Measurements from ENCODE around the gene DDX42. TPM values are rescaled to one million over a fixed set of nuclear protein-coding genes. Genes with fewer than 3 reads are reported as not detected.

The DDX42 gene
- total RNA-seq (2014; rRNA removed; shearing (Covaris generic); ENCODE audit: low replicate concordance) = 37.7 and 83.3 TPM in 2 replicates

GRCh38 chr17:63774141-63774968, at the start of gene DDX42:
DDX42 (plus strand) TSS chr17:63774170; CDS start chr17:63787050, 12,880 bp downstream.
- no peaks in the 10 kb centered on the region for H3K9me3 ChIP-seq
- H3K27me3 ChIP-seq = no peaks in the 10 kb centered on the region
- peak within 1 kb of the TSS; percentile 89 for H3K4me3 ChIP-seq
- DNase-seq = peak; percentile 71
- peaks cover 68% of the 10 kb centered on the region for H3K36me3 ChIP-seq

GRCh38 chr17:63735691-63736090, 38.3 kb upstream of the DDX42 start:
- no peak overlapping the region for H3K4me3 ChIP-seq
- peaks cover 3% of the 10 kb centered on the region for H3K36me3 ChIP-seq
- no peaks in the 10 kb centered on the region for H3K9me3 ChIP-seq
- no peaks in the 10 kb centered on the region for H3K27me3 ChIP-seq
- DNase-seq = no peak

GRCh38 chr17:63740464-63741142, 33.4 kb upstream of the DDX42 start:
- DNase-seq = no peak
- peaks cover 23% of the 10 kb centered on the region for H3K36me3 ChIP-seq
- no peaks in the 10 kb centered on the region for H3K27me3 ChIP-seq
- H3K4me3 ChIP-seq = peak overlapping the region; percentile 96
- H3K9me3 ChIP-seq = no peaks in the 10 kb centered on the region

- peaks cover 25% of the 10 kb centered on the region for H3K36me3 ChIP-seq
- DNase-seq = no peak
Observed at GRCh38 chr17:63741143-63741407, 32.9 kb upstream of the DDX42 start.

GRCh38 chr17:63741408-63742173, 32.4 kb upstream of the DDX42 start, which contains the start of gene STRADA:
STRADA (minus strand) TSS chr17:63741799; CDS start chr17:63728369, 13,430 bp downstream.
- peak within 1 kb of the TSS; percentile 96 for H3K4me3 ChIP-seq

More at GRCh38 chr17:63741143-63741407, 32.9 kb upstream of the DDX42 start:
- Histone ChIP-seq H3K27me3 (no peaks in the 10 kb centered on the region), H3K9me3 (no peaks in the 10 kb centered on the region), H3K4me3 (peak overlapping the region; percentile 96)

GRCh38 chr17:63751806-63752205, 22.2 kb upstream of the DDX42 start:
- H3K4me3 ChIP-seq = no peak overlapping the region
- DNase-seq = no peak
- H3K27me3 ChIP-seq = no peaks in the 10 kb centered on the region
- peaks cover 78% of the 10 kb centered on the region for H3K36me3 ChIP-seq
- H3K9me3 ChIP-seq = no peaks in the 10 kb centered on the region

More at GRCh38 chr17:63741408-63742173, 32.4 kb upstream of the DDX42 start, which contains the start of gene STRADA:
- H3K27me3 ChIP-seq = no peaks in the 10 kb centered on the region
- H3K9me3 ChIP-seq = no peaks in the 10 kb centered on the region
- H3K36me3 ChIP-seq = peaks cover 29% of the 10 kb centered on the region
- peak; percentile 99 for DNase-seq

GRCh38 chr17:63752707-63753106, 21.3 kb upstream of the DDX42 start:
- H3K4me3 ChIP-seq = no peak overlapping the region
- no peaks in the 10 kb centered on the region for H3K9me3 ChIP-seq
- no peaks in the 10 kb centered on the region for H3K27me3 ChIP-seq
- DNase-seq = no peak
- peaks cover 79% of the 10 kb centered on the region for H3K36me3 ChIP-seq

- no peak for DNase-seq
- Histone ChIP-seq H3K36me3 (peaks cover 79% of the 10 kb centered on the region), H3K4me3 (no peak overlapping the region), H3K9me3 (no peaks in the 10 kb centered on the region), H3K27me3 (no peaks in the 10 kb centered on the region)
Observed at GRCh38 chr17:63753215-63753614, 20.8 kb upstream of the DDX42 start.

GRCh38 chr17:63754046-63754445, 19.9 kb upstream of the DDX42 start:
- Histone ChIP-seq H3K27me3 (no peaks in the 10 kb centered on the region), H3K36me3 (peaks cover 79% of the 10 kb centered on the region), H3K9me3 (no peaks in the 10 kb centered on the region), H3K4me3 (no peak overlapping the region)
- no peak for DNase-seq

- Histone ChIP-seq H3K36me3 (peaks cover 81% of the 10 kb centered on the region), H3K9me3 (no peaks in the 10 kb centered on the region), H3K27me3 (no peaks in the 10 kb centered on the region), H3K4me3 (no peak overlapping the region)
- no peak for DNase-seq
Observed at GRCh38 chr17:63758428-63758827, 15.5 kb upstream of the DDX42 start.

GRCh38 chr17:63760771-63761539, 13.0 kb upstream of the DDX42 start:
- Histone ChIP-seq H3K4me3 (no peak overlapping the region), H3K9me3 (no peaks in the 10 kb centered on the region), H3K36me3 (peaks cover 87% of the 10 kb centered on the region), H3K27me3 (no peaks in the 10 kb centered on the region)
- DNase-seq = no peak

- no peaks in the 10 kb centered on the region for H3K27me3 ChIP-seq
- no peak overlapping the region for H3K4me3 ChIP-seq
- H3K9me3 ChIP-seq = no peaks in the 10 kb centered on the region
- DNase-seq = no peak
- H3K36me3 ChIP-seq = peaks cover 90% of the 10 kb centered on the region
Observed at GRCh38 chr17:63762161-63763078, 11.6 kb upstream of the DDX42 start.

GRCh38 chr17:63764716-63765115, 9.3 kb upstream of the DDX42 start:
- no peaks in the 10 kb centered on the region for H3K9me3 ChIP-seq
- H3K27me3 ChIP-seq = no peaks in the 10 kb centered on the region
- DNase-seq = no peak
- no peak overlapping the region for H3K4me3 ChIP-seq
- H3K36me3 ChIP-seq = peaks cover 88% of the 10 kb centered on the region

GRCh38 chr17:63766754-63767153, 7.2 kb upstream of the DDX42 start:
- Histone ChIP-seq H3K27me3 (no peaks in the 10 kb centered on the region), H3K4me3 (no peak overlapping the region), H3K36me3 (peaks cover 88% of the 10 kb centered on the region), H3K9me3 (no peaks in the 10 kb centered on the region)
- no peak for DNase-seq

- DNase-seq = no peak
- Histone ChIP-seq H3K36me3 (peaks cover 77% of the 10 kb centered on the region), H3K4me3 (no peak overlapping the region), H3K9me3 (no peaks in the 10 kb centered on the region), H3K27me3 (no peaks in the 10 kb centered on the region)
Observed at GRCh38 chr17:63768433-63768832, 5.5 kb upstream of the DDX42 start.
